ENCODE results near the gene TBC1D22A.

Gene TBC1D22A

GRCh38 chr22:47093720-47094119, 331.3 kb downstream of the TBC1D22A start:
- DNase-seq (ENCODE audit: low read depth, low spot score), result no peak
- ChIA-PET POLR2A (no interaction called here), CTCF (interaction anchor here (1.1 to 1.2 kb wide), 2 partner anchors 12 to 295 kb away, joined by 3 read pairs; no protein-coding TSS in a partner anchor)
- H3K4me3 ChIP-seq (ENCODE audit: low read depth, low read length), result no peak overlapping the region
- TF ChIP-seq CTCF (IDR thresholded peaks at IDR 0.05; ENCODE audit: insufficient read depth, low read length, missing control alignments), result no peak

GRCh38 chr22:47094861-47095330, 332.4 kb downstream of the TBC1D22A start:
- no peak overlapping the region for H3K4me3 ChIP-seq (ENCODE audit: low read depth, low read length)
- CTCF ChIA-PET, result interaction anchor here (1.0 to 1.2 kb wide), 3 partner anchors 10 to 296 kb away, joined by 3 read pairs; no protein-coding TSS in a partner anchor
- POLR2A ChIA-PET, result no interaction called here
- TF ChIP-seq CTCF (IDR thresholded peaks at IDR 0.05; ENCODE audit: insufficient read depth, low read length, missing control alignments), result no peak
- DNase-seq (ENCODE audit: low read depth, low spot score), result no peak

- POLR2A ChIA-PET, result no interaction called here
These were observed 333.1 kb downstream of the TBC1D22A start for GRCh38 chr22:47095395-47096122.

GRCh38 chr22:47098121-47098520, 335.7 kb downstream of the TBC1D22A start:
- POLR2A ChIA-PET, result no interaction called here
- CTCF ChIA-PET, result no interaction called here
- no peak for DNase-seq (ENCODE audit: low read depth, low spot score)
- no peak for TF ChIP-seq CTCF (IDR thresholded peaks at IDR 0.05; ENCODE audit: insufficient read depth, low read length, missing control alignments)
- no peak overlapping the region for H3K4me3 ChIP-seq (ENCODE audit: low read depth, low read length)

More at GRCh38 chr22:47095395-47096122, 333.1 kb downstream of the TBC1D22A start:
- no peak overlapping the region for H3K4me3 ChIP-seq (ENCODE audit: low read depth, low read length)
- DNase-seq (ENCODE audit: low read depth, low spot score), result no peak
- CTCF ChIA-PET, result interaction anchor here (0.9 kb wide), 1 partner anchor 45 kb away, joined by 3 read pairs; no protein-coding TSS in a partner anchor
- TF ChIP-seq CTCF (IDR thresholded peaks at IDR 0.05; ENCODE audit: insufficient read depth, low read length, missing control alignments), result no peak

GRCh38 chr22:47098554-47098953, 336.1 kb downstream of the TBC1D22A start:
- no peak for DNase-seq (ENCODE audit: low read depth, low spot score)
- H3K4me3 ChIP-seq (ENCODE audit: low read depth, low read length), result no peak overlapping the region
- TF ChIP-seq CTCF (IDR thresholded peaks at IDR 0.05; ENCODE audit: insufficient read depth, low read length, missing control alignments), result no peak
- POLR2A ChIA-PET, result no interaction called here
- CTCF ChIA-PET, result no interaction called here

GRCh38 chr22:47100019-47100418, 337.6 kb downstream of the TBC1D22A start:
- no peak overlapping the region for H3K4me3 ChIP-seq (ENCODE audit: low read depth, low read length)
- CTCF ChIA-PET, result no interaction called here
- TF ChIP-seq CTCF (IDR thresholded peaks at IDR 0.05; ENCODE audit: insufficient read depth, low read length, missing control alignments), result no peak
- no peak for DNase-seq (ENCODE audit: low read depth, low spot score)
- POLR2A ChIA-PET, result no interaction called here
